ENCODE results near the gene SELENON. TPM values are rescaled to one million over a fixed set of nuclear protein-coding genes. Genes with fewer than 3 reads are reported as not detected.

Gene SELENON
- total RNA-seq, 1 donor from 2014 or later, result 126 TPM

DNA sequence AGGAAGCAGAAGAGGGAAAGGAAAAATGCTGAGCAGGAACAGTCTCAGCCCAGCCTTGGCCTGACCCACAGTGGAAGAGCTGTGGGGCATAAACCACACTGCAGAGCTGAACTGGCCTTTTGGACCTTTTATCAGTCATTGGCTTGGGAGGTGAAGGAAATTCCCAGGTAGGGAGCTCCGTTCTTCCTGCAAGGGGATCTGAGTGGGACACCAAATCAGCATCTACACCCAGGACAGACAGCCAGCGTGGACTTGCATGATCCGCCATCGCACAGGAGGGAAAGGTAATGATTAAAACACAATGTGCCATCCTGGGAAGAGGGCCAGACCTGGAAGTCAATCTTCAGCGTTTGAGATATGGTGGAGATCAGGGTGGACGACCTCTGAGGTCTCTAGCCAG is 18.6 kb downstream of the SELENON start:
- Mint-ChIP-seq H3K4me1 (ENCODE audit: unreplicated experiment) (peaks cover 34% of the 10 kb centered on the region), H3K4me3 (ENCODE audit: unreplicated experiment) (peak overlapping the region; percentile 92), H3K27me3 (ENCODE audit: unreplicated experiment) (no peaks in the 10 kb centered on the region), H3K36me3 (ENCODE audit: unreplicated experiment) (peaks cover 3% of the 10 kb centered on the region), H3K27ac (ENCODE audit: unreplicated experiment) (peak overlapping the region; percentile 95), H3K9me3 (ENCODE audit: unreplicated experiment) (no peaks in the 10 kb centered on the region)
- DNase-seq (ENCODE audit: extremely low spot score, unreplicated experiment), result no peak
- TF ChIP-seq, protein P1, sequence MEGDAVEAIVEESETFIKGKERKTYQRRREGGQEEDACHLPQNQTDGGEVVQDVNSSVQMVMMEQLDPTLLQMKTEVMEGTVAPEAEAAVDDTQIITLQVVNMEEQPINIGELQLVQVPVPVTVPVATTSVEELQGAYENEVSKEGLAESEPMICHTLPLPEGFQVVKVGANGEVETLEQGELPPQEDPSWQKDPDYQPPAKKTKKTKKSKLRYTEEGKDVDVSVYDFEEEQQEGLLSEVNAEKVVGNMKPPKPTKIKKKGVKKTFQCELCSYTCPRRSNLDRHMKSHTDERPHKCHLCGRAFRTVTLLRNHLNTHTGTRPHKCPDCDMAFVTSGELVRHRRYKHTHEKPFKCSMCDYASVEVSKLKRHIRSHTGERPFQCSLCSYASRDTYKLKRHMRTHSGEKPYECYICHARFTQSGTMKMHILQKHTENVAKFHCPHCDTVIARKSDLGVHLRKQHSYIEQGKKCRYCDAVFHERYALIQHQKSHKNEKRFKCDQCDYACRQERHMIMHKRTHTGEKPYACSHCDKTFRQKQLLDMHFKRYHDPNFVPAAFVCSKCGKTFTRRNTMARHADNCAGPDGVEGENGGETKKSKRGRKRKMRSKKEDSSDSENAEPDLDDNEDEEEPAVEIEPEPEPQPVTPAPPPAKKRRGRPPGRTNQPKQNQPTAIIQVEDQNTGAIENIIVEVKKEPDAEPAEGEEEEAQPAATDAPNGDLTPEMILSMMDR (IDR thresholded peaks at IDR 0.05), result no peak

DNA sequence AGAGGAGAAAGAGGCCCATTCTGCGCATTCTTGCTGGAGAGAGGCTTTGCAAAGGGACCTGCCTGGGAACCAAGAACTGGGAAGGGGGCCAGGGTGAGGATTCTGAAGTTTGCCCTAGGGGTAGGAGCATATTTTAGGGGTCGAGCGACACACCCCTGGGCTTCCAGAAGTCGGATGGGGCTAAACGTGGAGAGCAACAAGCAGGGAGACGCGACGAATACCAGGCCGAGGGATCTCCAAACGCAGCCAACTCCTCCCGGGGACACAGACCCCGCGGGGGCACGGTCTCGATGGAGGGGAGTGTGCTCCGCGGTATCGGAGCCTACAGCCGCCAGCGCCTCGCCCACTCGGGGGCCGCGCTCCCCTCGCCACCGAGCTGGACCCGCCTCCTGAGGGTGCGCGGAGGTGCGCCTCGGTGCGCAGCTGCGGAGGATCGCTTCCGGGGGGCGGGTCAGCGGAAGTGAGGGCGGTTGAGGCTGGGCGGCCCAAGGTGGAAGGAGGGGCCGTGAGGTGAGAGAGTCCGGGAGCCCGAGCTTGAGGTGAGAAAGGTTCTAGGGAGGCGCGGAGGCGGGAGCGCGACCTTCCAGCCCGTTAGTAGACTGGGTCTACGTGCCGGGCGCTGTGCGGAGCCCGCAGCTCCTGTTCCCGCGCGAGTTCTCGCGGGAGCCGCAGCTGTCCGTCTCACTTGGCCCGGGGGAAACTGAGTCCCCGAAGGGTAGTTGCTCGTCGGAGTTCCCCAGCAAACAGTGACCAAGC is 19.7 kb downstream of the SELENON start, which contains the start of gene MTFR1L:
MTFR1L (plus strand) TSS at position 464 of the 756 bp plus-strand sequence. CDS start 3,151 bp downstream, outside the sequence.
- no peaks in the 10 kb centered on the region for H3K9me3 Mint-ChIP-seq (ENCODE audit: unreplicated experiment)
- H3K27me3 Mint-ChIP-seq (ENCODE audit: unreplicated experiment), result no peaks in the 10 kb centered on the region
- TF ChIP-seq, protein P1 (IDR thresholded peaks at IDR 0.05), result no peak
- peaks cover 34% of the 10 kb centered on the region for H3K4me1 Mint-ChIP-seq (ENCODE audit: unreplicated experiment)
- peak within 1 kb of the TSS; percentile 95 for H3K27ac Mint-ChIP-seq (ENCODE audit: unreplicated experiment)
- peak; percentile 92 for DNase-seq (ENCODE audit: extremely low spot score, unreplicated experiment)
- peak within 1 kb of the TSS; percentile 92 for H3K4me3 Mint-ChIP-seq (ENCODE audit: unreplicated experiment)
- H3K36me3 Mint-ChIP-seq (ENCODE audit: unreplicated experiment), result peaks cover 3% of the 10 kb centered on the region

GRCh38 chr1:25820247-25821111 is 20.5 kb downstream of the SELENON start:
- Mint-ChIP-seq H3K36me3 (ENCODE audit: unreplicated experiment) (peaks cover 3% of the 10 kb centered on the region), H3K27me3 (ENCODE audit: unreplicated experiment) (no peaks in the 10 kb centered on the region), H3K27ac (ENCODE audit: unreplicated experiment) (peak overlapping the region; percentile 95), H3K4me3 (ENCODE audit: unreplicated experiment) (peak overlapping the region; percentile 92), H3K9me3 (ENCODE audit: unreplicated experiment) (no peaks in the 10 kb centered on the region), H3K4me1 (ENCODE audit: unreplicated experiment) (peaks cover 34% of the 10 kb centered on the region)
- TF ChIP-seq, protein P1 (IDR thresholded peaks at IDR 0.05), result no peak
- DNase-seq (ENCODE audit: extremely low spot score, unreplicated experiment), result no peak

DNA sequence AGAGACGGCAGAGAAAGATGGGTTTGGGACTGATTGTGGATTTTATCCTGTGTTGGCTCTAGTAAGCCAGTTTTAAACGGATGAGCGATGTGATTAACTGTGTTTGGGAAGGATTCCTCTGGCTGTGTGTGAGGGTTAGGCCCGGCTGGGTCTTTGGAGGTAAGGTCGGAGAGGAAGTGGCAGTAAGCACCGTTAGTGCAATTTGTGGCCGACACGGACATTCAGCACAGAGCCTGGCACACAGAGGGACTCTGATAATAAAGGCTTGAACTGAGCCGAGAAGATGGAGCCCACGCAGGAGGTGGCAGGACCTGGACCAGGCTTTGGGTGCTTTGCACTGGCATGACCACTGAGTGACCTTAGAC is 21.1 kb downstream of the SELENON start:
- peak overlapping the region; percentile 92 for H3K27ac Mint-ChIP-seq (ENCODE audit: unreplicated experiment)
- DNase-seq (ENCODE audit: extremely low spot score, unreplicated experiment), result no peak
- H3K9me3 Mint-ChIP-seq (ENCODE audit: unreplicated experiment), result no peaks in the 10 kb centered on the region
- H3K4me1 Mint-ChIP-seq (ENCODE audit: unreplicated experiment), result peaks cover 34% of the 10 kb centered on the region
- peak overlapping the region; percentile 91 for H3K4me3 Mint-ChIP-seq (ENCODE audit: unreplicated experiment)
- no peaks in the 10 kb centered on the region for H3K27me3 Mint-ChIP-seq (ENCODE audit: unreplicated experiment)
- TF ChIP-seq, protein P1 (IDR thresholded peaks at IDR 0.05), result no peak
- peaks cover 4% of the 10 kb centered on the region for H3K36me3 Mint-ChIP-seq (ENCODE audit: unreplicated experiment)

DNA sequence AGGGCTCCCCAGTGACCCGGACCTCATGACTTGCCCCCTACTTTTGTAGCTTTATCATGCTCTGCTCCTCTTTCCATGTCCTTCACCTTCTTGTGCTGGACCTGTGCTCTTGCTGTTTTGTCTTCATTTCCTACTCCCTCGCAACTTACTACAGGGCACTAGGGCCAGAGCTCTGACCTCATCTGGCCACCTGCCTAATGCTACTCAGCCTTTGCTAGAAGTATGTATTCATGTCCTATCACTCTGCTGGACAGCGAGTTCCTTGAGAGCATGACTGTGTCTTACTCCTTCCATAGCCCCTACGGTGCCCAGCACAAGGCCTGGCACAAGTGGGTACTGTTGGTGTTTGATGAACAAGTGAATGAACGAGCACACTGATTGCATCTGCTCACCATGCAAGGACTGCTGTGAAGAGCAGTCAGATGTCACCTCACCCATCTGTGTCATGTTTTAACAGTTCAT is 21.7 kb downstream of the SELENON start:
- no peak for DNase-seq (ENCODE audit: extremely low spot score, unreplicated experiment)
- Mint-ChIP-seq H3K4me3 (ENCODE audit: unreplicated experiment) (peak overlapping the region; percentile 91), H3K9me3 (ENCODE audit: unreplicated experiment) (no peaks in the 10 kb centered on the region), H3K27me3 (ENCODE audit: unreplicated experiment) (no peaks in the 10 kb centered on the region), H3K4me1 (ENCODE audit: unreplicated experiment) (peaks cover 34% of the 10 kb centered on the region), H3K27ac (ENCODE audit: unreplicated experiment) (peak overlapping the region; percentile 92), H3K36me3 (ENCODE audit: unreplicated experiment) (peaks cover 4% of the 10 kb centered on the region)
- TF ChIP-seq, protein P1 (IDR thresholded peaks at IDR 0.05), result no peak

All from osteocyte (in vitro differentiated cells).